ENCODE results near the gene PLOD2. TPM values are rescaled to one million over a fixed set of nuclear protein-coding genes. Genes with fewer than 3 reads are reported as not detected.

Gene PLOD2
- total RNA-seq, 2 experiments from 2014 or later = not detected

GRCh38 chr3:146136647-146137046 is 24.3 kb downstream of the PLOD2 start:
- Histone ChIP-seq H3K4me3 (ENCODE audit: low read depth, low read length, poor library complexity, severe bottlenecking) (no peak overlapping the region), H3K4me2 (ENCODE audit: low read length) (no peak overlapping the region), H3K79me2 (ENCODE audit: insufficient read depth, low read depth, low read length) (no peaks in the 10 kb centered on the region), H2AFZ (ENCODE audit: low read length) (no peak overlapping the region), H3K36me3 (ENCODE audit: insufficient read depth, low read length) (no peaks in the 10 kb centered on the region), H3K9me3 (ENCODE audit: low read length) (no peaks in the 10 kb centered on the region), H3K4me1 (ENCODE audit: insufficient read depth, low read length, poor library complexity, severe bottlenecking) (no peaks in the 10 kb centered on the region), H3K27ac (ENCODE audit: low read depth, low read length, poor library complexity, severe bottlenecking) (no peak overlapping the region), H4K20me1 (ENCODE audit: insufficient read depth, low read length) (no peaks in the 10 kb centered on the region), H3K9me2 (ENCODE audit: insufficient read depth, low read length) (no peaks in the 10 kb centered on the region)
- ChIA-PET CTCF (ENCODE audit: unreplicated experiment) (no interaction called here), POLR2A (interaction anchor here (0.7 to 1.4 kb wide), 2 partner anchors 9 to 570 kb away, joined by 3 read pairs; no protein-coding TSS in a partner anchor)
- DNase-seq (ENCODE audit: low spot score) = no peak
- intact Hi-C loops (cut with micrococcal nuclease; ENCODE audit: unreplicated experiment) = no loop called here
- TF ChIP-seq EZH2phosphoT487 (IDR thresholded peaks at IDR 0.05; ENCODE audit: borderline replicate concordance, low read depth, low read length) (no peak), CTCF (conservative IDR thresholded peaks at IDR 0.05; ENCODE audit: low read length) (no peak)
- no TSS peak for BruUV-seq (replicated peaks)

GRCh38 chr3:146134348-146135117 is 26.5 kb downstream of the PLOD2 start:
- H3K27ac ChIP-seq (ENCODE audit: low read depth, low read length, poor library complexity, severe bottlenecking) = no peak overlapping the region
- H3K9me3 ChIP-seq (ENCODE audit: low read length) = no peaks in the 10 kb centered on the region
- CTCF ChIA-PET (ENCODE audit: unreplicated experiment) = no interaction called here
- TF ChIP-seq EZH2phosphoT487 (IDR thresholded peaks at IDR 0.05; ENCODE audit: borderline replicate concordance, low read depth, low read length) (no peak), CTCF (conservative IDR thresholded peaks at IDR 0.05; ENCODE audit: low read length) (no peak)
- no peaks in the 10 kb centered on the region for H3K79me2 ChIP-seq (ENCODE audit: insufficient read depth, low read depth, low read length)
- H3K4me2 ChIP-seq (ENCODE audit: low read length) = no peak overlapping the region
- intact Hi-C loops (cut with micrococcal nuclease; ENCODE audit: unreplicated experiment) = no loop called here
- H4K20me1 ChIP-seq (ENCODE audit: insufficient read depth, low read length) = no peaks in the 10 kb centered on the region
- H3K36me3 ChIP-seq (ENCODE audit: insufficient read depth, low read length) = no peaks in the 10 kb centered on the region
- no peak overlapping the region for H2AFZ ChIP-seq (ENCODE audit: low read length)
- H3K4me3 ChIP-seq (ENCODE audit: low read depth, low read length, poor library complexity, severe bottlenecking) = no peak overlapping the region
- no peak for DNase-seq (ENCODE audit: low spot score)
- H3K9me2 ChIP-seq (ENCODE audit: insufficient read depth, low read length) = no peaks in the 10 kb centered on the region
- POLR2A ChIA-PET = interaction anchor here (0.7 kb wide), 2 partner anchors 8 to 14 kb away, joined by 3 read pairs; no protein-coding TSS in a partner anchor
- no peaks in the 10 kb centered on the region for H3K4me1 ChIP-seq (ENCODE audit: insufficient read depth, low read length, poor library complexity, severe bottlenecking)
- BruUV-seq (replicated peaks) = no TSS peak

GRCh38 chr3:146133441-146133840 is 27.5 kb downstream of the PLOD2 start:
- Histone ChIP-seq H4K20me1 (ENCODE audit: insufficient read depth, low read length) (no peaks in the 10 kb centered on the region), H3K36me3 (ENCODE audit: insufficient read depth, low read length) (no peaks in the 10 kb centered on the region), H2AFZ (ENCODE audit: low read length) (no peak overlapping the region), H3K4me1 (ENCODE audit: insufficient read depth, low read length, poor library complexity, severe bottlenecking) (no peaks in the 10 kb centered on the region), H3K9me3 (ENCODE audit: low read length) (no peaks in the 10 kb centered on the region), H3K27ac (ENCODE audit: low read depth, low read length, poor library complexity, severe bottlenecking) (no peak overlapping the region), H3K9me2 (ENCODE audit: insufficient read depth, low read length) (no peaks in the 10 kb centered on the region), H3K79me2 (ENCODE audit: insufficient read depth, low read depth, low read length) (no peaks in the 10 kb centered on the region), H3K4me3 (ENCODE audit: low read depth, low read length, poor library complexity, severe bottlenecking) (no peak overlapping the region), H3K4me2 (ENCODE audit: low read length) (no peak overlapping the region)
- no peak for TF ChIP-seq EZH2phosphoT487 (IDR thresholded peaks at IDR 0.05; ENCODE audit: borderline replicate concordance, low read depth, low read length)
- TF ChIP-seq CTCF (conservative IDR thresholded peaks at IDR 0.05; ENCODE audit: low read length) = no peak
- intact Hi-C loops (cut with micrococcal nuclease; ENCODE audit: unreplicated experiment) = no loop called here
- CTCF ChIA-PET (ENCODE audit: unreplicated experiment) = no interaction called here
- no TSS peak for BruUV-seq (replicated peaks)
- POLR2A ChIA-PET = interaction anchor here (0.7 kb wide), 2 partner anchors 9 to 13 kb away, joined by 3 read pairs; no protein-coding TSS in a partner anchor
- DNase-seq (ENCODE audit: low spot score) = no peak

All from OCI-LY7 (cell line).